Epithelial cell of proximal tubule (primary cell): ENCODE results near the gene STIMATE. TPM values are rescaled to one million over a fixed set of nuclear protein-coding genes. Genes with fewer than 3 reads are reported as not detected.

Experiments used
- DNase-seq: peaks from one replicate; pipeline ENCODE4 v3.0.0-alpha.2; 2011; ENCODE audit warnings: low read depth
- H3K4me3 ChIP-seq: 2 replicates; pipeline ENCODE4 v1.5.1; 2011; ENCODE audit warnings: low read depth, mild to moderate bottlenecking, low read length
- total RNA-seq: library from RNA; depleted of rRNA; stranded (reverse); fragments of >200 nt; gene quantifications from 2 replicates; pipeline ENCODE4 v1.2.3, GENCODE V29; 2015
- TF ChIP-seq, protein P1 (sequence below): conservative IDR thresholded peaks from 2 replicates; pipeline ENCODE4 v1.5.1; 2012; ENCODE audit warnings: low read depth, mild to moderate bottlenecking, low read length

The STIMATE gene
- total RNA-seq, 1 donor from 2014 or later, result 7.7 TPM

DNA sequence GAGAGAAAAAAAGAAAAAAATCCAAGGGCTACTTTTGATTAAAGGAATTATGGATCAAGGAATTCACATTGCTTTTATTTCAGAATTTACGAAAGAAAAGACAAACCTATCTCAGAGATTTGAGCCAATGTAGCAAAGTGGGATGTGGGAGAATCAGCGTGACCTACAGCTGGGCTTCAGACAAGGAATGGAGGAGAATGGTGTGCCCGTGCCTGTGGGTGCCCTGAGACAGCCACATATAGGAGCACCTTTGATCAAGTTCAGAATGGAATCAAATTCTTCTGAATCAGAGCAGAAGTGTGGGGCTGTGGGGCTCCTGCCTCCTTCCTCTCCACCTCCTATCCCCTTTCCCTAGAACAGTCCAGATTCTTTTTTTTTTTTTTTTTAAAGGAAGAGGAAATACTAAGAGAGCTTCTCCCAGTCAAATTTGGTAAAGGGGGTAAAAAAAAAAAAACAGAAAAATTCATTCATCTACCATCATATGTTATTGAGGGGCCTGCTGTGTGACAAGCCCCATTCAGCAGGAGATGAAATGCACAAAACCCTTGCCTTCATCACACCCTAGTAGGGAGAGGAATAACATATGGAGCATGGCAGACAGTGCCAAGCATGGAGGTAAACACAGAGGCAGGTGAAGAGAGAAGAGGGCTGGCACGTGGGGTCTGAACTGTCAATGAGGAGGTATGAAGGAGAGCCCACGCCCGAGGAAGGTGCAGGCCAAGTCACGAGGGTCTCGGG is 37.5 kb downstream of the STIMATE start:
- TF ChIP-seq, protein P1, sequence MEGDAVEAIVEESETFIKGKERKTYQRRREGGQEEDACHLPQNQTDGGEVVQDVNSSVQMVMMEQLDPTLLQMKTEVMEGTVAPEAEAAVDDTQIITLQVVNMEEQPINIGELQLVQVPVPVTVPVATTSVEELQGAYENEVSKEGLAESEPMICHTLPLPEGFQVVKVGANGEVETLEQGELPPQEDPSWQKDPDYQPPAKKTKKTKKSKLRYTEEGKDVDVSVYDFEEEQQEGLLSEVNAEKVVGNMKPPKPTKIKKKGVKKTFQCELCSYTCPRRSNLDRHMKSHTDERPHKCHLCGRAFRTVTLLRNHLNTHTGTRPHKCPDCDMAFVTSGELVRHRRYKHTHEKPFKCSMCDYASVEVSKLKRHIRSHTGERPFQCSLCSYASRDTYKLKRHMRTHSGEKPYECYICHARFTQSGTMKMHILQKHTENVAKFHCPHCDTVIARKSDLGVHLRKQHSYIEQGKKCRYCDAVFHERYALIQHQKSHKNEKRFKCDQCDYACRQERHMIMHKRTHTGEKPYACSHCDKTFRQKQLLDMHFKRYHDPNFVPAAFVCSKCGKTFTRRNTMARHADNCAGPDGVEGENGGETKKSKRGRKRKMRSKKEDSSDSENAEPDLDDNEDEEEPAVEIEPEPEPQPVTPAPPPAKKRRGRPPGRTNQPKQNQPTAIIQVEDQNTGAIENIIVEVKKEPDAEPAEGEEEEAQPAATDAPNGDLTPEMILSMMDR, result no peak
- DNase-seq, result no peak
- H3K4me3 ChIP-seq, result no peak overlapping the region

DNA sequence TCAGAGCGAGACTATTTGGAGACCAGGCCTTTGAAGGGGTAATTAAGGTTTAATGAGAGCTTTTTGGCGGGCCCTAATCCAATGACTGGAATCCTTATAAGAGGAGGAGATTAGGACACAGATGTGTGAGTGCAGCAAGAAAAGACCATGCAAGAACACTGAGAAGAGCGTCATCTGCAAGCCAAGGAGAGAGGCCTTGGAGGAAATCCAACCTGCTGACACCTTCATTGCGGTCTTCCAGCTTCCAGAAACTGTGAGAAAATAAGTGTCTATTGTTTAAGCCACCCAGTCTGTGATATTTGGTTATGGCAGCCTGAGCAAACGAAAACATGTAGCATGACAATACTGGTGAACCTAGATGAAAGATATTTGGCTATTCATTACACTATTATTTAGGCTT is 39.5 kb downstream of the STIMATE start:
- TF ChIP-seq, protein P1, result no peak
- DNase-seq, result no peak
- no peak overlapping the region for H3K4me3 ChIP-seq

DNA sequence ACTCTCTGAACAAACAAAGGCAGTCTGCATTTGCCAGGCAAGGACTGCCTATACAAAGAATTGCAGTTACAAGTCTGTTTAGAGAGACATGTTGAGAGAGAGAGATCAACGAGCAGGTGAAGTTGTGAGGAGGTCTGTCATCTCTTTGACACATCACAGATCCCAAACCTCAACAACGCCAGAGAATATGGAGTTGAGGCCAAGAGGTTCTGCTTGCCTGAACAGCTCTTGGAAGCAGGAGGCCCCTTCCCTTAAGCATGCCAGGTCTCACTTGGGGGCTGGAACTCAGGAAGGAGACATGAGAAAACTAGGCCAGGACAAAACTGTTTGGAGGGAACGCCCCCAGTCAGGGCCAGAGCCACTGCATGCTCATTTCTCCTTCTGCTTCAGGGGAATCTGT is 40.2 kb downstream of the STIMATE start:
- no peak overlapping the region for H3K4me3 ChIP-seq
- no peak for DNase-seq
- TF ChIP-seq, protein P1, result no peak

DNA sequence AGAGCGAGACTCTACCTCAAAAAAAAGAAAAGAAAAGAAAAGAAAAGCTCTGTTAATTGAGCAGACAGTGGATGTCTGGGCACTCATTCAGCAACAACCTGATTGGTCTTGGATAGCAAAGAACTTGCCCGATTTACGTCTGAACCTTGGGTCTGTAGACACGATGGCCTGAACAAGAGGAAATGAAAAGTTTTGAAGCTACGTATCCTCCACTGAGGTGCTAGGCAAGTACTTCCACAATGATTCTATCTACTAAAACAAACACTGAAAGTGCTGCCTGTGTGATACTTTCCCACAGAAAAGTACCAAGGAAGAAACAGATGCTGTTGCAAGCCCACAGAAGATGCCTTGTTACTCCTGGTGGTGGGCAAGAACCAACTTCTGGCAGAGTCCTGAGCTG is 40.7 kb downstream of the STIMATE start:
- no peak overlapping the region for H3K4me3 ChIP-seq
- TF ChIP-seq, protein P1, result no peak
- no peak for DNase-seq

DNA sequence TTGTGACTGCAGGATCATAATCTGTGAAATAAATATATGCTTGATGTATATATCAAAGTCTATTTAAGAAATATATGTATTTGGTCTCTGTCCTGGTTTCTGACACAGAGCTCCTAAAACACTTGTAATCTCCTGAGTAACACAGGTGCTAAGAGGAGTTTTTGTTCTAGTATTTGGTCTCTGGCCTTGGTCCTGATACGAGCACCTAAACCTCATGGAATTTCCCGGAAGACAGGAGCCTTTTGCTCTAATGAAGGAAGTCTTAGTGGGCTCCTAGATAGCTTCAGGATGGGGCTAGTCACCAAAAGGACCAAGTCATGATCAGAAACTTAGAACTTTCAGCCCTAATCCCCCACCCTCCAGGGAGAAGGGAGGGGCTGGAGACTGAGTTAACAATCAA is 43.3 kb downstream of the STIMATE start:
- TF ChIP-seq, protein P1, result no peak
- no peak for DNase-seq
- no peak overlapping the region for H3K4me3 ChIP-seq

DNA sequence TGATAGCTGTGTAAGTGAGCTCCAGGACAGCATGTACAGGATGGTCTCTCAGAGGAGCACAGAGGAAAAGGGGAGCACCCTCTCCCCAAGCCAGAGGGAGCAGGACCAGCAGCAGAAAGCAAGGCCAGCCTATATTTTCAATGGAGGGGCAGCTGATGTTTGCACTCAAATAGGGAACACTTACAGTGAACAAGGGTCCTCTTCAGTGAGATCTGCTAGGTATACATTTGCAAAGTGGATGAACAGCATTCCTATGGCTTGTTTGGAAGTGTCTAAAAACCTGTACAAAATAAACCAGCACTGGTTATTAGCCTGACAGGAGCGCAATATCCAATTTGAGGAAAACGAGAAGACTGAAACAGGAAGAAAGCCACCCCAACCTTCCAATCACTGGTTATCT is 44.9 kb downstream of the STIMATE start:
- DNase-seq, result no peak
- TF ChIP-seq, protein P1, result no peak
- no peak overlapping the region for H3K4me3 ChIP-seq

DNA sequence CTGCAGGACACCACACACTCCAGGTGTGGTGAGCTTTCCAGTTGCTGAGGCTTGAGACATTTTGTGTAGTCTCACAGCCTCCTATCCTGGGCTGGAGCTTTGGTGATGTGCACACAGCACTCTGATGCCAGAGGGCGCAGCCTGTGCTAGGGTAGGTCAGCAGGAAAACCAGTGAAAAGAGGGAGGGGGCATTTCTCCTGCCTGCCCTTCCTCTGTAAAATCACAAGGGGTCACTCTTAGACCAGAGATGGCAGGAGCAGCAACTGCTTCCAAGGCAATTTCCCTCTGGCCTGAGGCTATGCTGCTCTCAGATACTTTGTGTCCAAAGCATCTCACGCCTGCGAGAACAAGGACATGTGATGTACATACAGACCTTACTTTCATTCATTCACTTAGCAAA is 46.0 kb downstream of the STIMATE start:
- H3K4me3 ChIP-seq, result no peak overlapping the region
- DNase-seq, result peak; percentile 7
- TF ChIP-seq, protein P1, result peak; percentile 77
